NCI-H510A (cell line): ENCODE results near the gene CELF4.
"Not testable (repeated sequence)": the region's sequence is repeated elsewhere in the genome, so short reads cannot be mapped to it uniquely, and the experiment has no call there.

Experiments
- DNase-seq: peaks from one replicate; lab custom pipeline; 2025; lab: John Stamatoyannopoulos, UW

CELF4 gene

GRCh38 chr18:37390687-37391086 lies 174.9 kb downstream of the CELF4 start:
- DNase-seq, result no peak

DNA sequence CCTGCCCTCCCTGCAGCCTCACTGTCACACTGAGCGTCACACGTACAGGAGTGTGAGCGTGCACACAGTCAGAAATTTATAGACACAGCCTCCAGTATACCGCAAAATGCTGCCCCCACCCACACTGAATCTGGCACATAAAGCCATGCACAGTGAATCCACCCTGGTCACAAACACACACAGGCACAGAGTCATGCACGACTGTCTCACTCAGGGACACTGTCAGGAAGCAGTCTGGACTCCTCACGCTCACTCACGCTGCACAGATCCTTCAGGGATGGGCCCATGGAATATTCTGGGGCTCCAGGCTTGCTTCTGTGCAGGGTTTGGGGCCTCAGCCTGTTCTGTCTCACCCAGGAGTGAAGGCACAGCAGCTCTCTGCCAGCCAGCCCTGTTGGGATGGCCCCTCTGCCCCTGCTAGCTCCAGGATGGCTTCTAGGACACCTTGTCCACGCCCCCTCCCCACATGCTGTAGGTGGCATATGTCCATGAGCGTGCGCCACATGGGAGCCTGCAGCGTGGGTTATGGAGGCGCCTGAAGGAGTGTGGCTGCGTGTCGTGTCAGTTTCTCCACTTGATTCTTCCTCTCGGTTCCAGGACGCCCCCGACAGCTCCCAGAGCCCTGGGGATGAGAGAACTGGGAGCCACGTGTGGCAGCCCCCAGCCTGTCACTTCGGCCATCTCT lies 175.8 kb downstream of the CELF4 start:
- no peak for DNase-seq

- DNase-seq, result no peak
These were observed 176.6 kb downstream of the CELF4 start for GRCh38 chr18:37389041-37389440.

DNA sequence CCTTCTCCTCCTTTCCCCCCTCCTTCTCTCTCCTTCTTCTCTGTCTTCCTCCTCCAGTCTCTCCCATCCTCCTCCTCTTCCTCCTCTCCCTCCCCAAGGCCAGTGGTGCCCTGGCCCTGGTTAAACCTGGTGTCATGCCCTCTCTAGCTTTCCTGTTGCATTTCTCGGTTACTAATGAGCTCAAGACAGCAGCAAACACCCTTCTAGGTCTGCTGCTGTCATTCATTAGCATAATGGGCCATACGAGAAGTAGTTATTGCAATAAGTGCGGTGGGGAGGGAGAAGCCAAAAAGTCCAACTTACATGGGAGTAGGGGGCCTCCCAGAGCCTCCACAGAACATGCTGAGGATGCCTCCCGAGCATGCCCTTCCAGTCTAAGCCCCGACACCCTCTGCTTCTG lies 177.2 kb downstream of the CELF4 start:
- DNase-seq, result no peak

DNA sequence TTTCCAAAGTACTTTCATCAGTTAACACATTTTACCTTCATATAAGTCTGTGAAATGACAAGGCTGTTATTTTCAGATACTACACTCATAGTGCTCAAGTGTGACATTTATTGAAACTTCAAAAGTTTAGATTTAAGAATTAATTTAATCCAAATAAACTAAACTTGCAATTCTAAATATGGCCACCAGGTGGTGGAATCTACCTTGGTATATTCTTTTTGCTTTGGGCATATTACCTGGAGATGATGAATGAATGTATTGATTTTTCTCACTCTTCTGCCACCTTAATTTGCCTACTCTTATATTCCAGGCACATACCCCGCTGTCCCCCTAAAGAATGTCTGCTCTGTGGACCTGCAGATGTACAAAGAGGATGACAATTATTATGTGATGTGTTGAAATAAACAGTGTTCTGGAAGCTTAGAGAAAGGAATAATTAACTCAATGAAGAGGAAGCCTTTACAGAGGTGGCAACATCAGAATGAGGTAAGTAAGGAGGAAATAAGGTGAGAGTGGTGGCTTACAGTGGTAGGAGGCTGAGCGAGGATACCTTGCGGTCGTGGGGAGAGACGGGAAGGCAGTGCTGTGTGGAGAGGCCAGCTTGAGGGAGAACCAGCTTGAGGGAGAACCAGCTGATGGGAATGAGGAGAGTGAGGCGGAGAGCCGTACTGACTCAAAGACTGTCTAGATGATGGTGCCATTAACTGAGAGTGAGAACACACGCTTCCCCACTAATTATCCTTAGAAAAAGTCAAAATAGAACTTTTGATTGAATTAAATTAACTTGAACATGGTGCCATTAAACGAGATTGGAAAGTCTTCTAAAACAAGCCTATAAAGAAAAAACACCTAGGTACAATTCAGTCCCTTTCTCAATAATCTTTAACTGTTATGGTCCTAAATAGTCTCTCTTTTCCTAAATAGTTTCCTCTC lies 179.5 kb downstream of the CELF4 start:
- DNase-seq, result no peak

DNA sequence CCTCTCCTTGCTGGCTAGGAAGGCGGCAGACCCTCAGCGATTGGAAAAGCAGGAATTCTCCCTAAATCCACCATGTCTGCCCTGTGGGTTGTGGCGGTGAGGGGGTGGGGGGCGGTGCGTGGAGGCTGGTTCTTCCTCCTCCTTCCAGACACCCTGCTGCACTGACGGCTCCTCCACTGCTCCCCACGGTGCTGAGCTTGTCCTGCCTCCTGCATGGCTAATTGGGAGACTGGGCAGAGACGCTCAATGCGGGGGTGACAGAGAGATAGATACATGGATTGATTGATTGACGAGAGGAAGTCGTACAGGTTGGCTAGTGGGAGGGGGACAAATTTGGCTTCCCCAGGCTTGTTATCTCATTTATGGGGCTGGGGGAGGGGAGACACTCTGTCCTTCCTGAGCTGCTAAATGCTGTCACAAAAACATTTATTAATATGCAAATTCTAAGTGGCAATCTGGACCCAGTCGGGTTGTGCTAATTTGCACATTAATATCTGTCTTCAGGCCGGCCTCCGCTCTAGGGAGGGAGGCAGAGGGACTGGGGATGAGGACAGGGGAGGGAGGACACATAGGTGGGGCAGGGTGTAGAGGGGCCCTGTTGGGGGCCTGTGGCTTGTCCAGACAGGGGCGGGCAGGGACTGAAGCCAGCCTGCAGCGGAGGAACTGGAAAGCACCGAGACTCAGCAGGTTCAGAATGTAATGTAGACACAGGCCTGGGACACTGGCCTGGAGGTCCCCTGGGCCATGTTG lies 181.6 kb downstream of the CELF4 start:
- DNase-seq, result no peak

- no peak for DNase-seq
These were observed 182.4 kb downstream of the CELF4 start for GRCh38 chr18:37383036-37383785.

GRCh38 chr18:37381554-37381953 lies 184.0 kb downstream of the CELF4 start:
- DNase-seq, result no peak

GRCh38 chr18:37380546-37381110 lies 185.0 kb downstream of the CELF4 start:
- DNase-seq, result no peak

DNA sequence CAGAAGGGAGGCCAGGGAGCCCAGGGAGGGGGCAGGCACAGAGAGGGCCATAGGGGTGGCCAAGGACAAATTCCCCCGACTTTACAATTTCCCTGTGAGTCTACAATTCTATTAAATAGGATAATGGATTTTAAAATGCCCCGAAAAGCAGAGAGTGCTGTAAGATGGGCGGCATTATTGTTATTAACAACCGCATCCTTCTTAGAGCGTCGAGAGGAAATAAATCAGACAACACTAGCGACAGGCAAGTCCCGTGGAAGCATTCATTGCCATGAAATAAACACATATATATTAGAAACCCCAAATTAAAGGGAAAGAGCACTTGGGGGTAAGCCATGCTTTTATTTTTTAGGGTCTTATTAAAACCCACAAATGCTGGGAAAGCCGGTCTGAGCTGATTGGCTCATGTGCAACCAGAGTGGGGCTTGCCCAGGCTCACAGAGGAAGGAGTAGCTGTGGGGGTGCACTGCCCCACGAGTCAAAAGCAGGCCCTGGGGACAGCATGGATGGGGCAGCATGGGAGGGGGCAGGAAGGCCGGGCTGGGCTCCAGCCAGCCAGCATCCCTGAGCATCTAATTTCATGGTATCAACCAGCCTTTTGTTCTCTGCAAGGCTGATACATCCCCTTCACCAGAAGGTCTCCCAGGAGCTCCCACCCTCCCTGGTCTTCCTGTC lies 187.1 kb downstream of the CELF4 start:
- DNase-seq, result no peak

GRCh38 chr18:37375181-37375580 lies 190.4 kb downstream of the CELF4 start:
- DNase-seq, result no peak

GRCh38 chr18:37368110-37368954 lies 197.3 kb downstream of the CELF4 start:
- no peak for DNase-seq

DNA sequence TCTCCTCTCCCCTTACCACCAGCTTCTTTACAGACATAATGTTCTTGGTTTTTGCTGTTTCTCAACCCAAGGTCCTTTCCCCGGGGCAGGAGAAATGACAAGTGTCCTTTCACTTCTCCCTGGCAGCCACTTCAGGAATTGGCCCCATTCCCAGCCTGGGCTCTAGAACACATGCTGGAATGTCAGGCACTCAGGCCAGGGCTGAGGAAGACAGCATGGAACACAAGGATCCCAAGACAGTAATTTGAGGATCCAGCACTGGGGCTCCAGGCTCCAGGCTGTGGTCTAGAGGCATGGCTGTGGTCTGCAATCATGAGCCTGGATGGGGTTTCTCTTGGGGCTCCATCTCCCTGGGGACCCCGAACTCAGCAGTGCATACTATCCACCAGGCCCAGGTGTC lies 201.4 kb downstream of the CELF4 start:
- no peak for DNase-seq

DNA sequence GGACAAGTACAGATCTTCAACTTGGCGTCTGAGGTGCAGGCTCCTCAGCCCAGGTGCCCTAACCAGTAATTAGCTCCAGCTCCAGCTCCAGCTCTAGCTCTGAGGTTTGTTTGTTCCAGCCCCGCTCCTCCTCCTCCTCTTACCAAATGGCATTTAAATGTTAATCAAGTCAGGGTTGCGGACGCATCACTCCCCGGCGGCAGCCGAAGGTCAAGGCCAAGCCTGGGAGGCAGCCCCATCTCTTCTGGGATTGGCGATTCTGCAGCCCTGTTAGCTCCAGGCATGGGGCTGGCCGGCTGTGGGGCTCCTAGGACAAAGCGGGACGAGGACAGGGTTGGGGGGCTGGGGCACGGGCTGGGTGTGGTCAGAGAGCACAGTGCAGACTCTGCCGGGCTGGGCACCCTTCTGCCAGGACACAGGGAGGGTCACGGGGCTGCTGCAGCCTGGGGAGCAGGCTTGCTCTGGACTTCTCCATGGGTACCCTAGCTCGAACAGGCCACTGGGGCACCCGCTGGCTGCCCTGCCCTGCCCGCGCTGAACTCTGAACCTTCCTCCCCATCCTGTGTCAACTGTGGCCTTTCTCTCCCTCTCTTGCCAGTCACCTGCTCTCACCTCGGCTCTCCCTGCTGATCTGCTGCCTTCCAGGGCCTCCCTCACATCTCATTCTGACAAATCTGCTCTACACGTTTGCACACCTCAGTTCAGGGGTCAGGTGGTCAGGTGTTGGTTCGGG lies 203.3 kb downstream of the CELF4 start:
- DNase-seq, result no peak

GRCh38 chr18:37361335-37362157 lies 204.1 kb downstream of the CELF4 start:
- no peak for DNase-seq

- not testable (repeated sequence) for DNase-seq
These were observed 207.5 kb downstream of the CELF4 start for GRCh38 chr18:37358061-37358460.

DNA sequence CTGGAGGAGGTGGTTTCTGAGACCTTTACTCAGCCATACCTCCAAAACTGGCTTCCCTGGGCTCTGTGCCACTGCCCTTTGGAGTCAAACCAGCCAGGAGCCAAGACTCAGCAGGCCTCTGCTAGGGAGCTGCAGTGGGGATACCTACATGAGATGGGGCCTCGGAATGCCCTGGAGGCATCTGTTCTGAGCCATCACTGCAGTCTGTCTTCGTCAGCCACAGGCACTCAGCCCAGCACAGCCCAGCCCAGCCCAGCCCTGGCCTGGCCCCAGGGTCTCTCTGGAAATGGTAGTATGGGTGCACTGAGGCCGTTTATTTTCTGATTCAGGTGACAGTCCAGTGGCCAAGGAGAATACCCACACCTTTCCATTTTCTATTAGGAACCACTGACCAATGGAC lies 209.8 kb downstream of the CELF4 start:
- no peak for DNase-seq

GRCh38 chr18:37351110-37351509 lies 214.5 kb downstream of the CELF4 start:
- DNase-seq, result no peak
